Pons (tissue), 1 donor: ENCODE data around the gene RICTOR.

Source experiments
- DNase-seq: peaks from one replicate; pipeline ENCODE4 v3.0.0-alpha.2; 2016; ENCODE audit warnings: low spot score

Gene RICTOR, protein sequence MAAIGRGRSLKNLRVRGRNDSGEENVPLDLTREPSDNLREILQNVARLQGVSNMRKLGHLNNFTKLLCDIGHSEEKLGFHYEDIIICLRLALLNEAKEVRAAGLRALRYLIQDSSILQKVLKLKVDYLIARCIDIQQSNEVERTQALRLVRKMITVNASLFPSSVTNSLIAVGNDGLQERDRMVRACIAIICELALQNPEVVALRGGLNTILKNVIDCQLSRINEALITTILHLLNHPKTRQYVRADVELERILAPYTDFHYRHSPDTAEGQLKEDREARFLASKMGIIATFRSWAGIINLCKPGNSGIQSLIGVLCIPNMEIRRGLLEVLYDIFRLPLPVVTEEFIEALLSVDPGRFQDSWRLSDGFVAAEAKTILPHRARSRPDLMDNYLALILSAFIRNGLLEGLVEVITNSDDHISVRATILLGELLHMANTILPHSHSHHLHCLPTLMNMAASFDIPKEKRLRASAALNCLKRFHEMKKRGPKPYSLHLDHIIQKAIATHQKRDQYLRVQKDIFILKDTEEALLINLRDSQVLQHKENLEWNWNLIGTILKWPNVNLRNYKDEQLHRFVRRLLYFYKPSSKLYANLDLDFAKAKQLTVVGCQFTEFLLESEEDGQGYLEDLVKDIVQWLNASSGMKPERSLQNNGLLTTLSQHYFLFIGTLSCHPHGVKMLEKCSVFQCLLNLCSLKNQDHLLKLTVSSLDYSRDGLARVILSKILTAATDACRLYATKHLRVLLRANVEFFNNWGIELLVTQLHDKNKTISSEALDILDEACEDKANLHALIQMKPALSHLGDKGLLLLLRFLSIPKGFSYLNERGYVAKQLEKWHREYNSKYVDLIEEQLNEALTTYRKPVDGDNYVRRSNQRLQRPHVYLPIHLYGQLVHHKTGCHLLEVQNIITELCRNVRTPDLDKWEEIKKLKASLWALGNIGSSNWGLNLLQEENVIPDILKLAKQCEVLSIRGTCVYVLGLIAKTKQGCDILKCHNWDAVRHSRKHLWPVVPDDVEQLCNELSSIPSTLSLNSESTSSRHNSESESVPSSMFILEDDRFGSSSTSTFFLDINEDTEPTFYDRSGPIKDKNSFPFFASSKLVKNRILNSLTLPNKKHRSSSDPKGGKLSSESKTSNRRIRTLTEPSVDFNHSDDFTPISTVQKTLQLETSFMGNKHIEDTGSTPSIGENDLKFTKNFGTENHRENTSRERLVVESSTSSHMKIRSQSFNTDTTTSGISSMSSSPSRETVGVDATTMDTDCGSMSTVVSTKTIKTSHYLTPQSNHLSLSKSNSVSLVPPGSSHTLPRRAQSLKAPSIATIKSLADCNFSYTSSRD (N-terminal part only)

DNA sequence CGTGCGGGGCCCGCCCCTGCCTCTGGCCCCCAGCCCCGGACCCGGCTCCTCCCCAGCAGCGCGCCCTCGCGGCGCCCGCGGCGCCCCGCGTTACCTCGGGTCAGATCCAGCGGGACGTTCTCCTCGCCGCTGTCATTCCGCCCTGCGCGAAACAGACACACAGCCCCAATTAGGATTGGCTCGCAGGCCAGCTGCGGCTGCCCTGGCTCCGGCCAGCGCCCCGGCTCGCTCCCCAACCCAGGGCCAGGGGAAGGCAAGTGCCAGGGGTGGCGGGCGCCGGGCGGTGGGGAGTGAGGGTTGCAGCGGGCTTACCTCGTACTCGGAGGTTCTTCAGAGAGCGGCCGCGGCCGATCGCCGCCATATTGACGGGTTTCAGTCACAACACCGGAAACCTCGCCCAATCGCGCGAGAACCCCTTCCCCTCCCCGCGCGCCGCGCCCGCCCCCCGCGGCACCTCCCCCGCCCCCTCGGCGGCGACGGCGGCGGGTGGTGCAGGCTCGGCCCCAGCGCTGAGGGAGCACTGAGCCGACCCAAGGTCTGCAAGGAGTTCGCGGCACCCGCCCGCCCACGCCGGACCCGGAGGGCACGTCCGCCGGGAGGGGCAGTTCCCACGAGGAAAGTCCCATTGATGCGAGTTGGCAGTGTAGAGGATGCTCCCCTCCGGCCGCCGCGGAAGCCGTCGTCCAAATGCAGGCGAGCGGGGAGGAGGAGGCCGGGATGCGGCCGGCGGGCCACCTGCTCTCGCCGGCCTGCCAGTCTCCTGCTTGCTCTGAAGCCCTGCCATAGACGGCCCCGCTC lies at the start of gene RICTOR:
RICTOR (minus strand) TSS at position 383 of the 798 bp plus-strand sequence; CDS start at position 361, 22 bp downstream.
- DNase-seq = peak; percentile 90

DNA sequence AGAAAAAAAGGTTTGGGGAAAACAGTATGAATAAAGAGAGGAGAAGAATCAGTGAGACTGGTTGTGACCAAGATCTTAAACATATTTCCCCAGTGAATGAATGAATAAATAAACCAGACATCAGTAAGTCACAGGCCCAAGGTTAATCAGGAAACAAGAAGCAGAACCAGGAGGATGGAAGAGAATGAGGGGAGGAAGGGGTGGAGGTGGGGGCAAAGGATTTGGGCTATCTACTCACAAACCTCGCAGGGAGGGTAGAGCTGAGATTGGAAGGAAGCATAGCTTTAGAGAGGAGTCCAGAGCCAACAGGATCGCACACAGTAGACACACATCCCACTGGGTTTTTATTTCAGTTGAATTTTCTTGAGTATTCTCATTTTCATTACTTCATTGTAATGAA lies 47.7 kb upstream of the RICTOR start:
- no peak for DNase-seq

DNA sequence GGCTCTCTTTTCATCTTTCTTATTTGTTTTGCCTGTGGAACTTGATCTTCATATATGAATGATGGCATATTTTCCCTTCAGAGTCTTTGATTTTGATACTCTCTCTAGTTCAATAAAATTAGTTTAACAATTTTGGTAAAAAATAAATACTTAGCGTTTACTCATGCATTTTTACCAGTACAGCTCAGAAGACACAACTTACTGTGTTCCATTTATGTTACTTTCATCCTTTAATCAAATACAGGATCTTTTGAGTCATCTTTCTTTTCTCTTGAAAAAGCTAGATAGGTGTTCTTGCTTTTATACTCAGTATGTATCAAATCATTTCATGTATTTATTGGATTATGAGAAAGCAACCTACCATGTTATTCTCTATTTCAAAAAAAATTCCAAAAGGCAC lies 47.1 kb upstream of the RICTOR start:
- no peak for DNase-seq

DNA sequence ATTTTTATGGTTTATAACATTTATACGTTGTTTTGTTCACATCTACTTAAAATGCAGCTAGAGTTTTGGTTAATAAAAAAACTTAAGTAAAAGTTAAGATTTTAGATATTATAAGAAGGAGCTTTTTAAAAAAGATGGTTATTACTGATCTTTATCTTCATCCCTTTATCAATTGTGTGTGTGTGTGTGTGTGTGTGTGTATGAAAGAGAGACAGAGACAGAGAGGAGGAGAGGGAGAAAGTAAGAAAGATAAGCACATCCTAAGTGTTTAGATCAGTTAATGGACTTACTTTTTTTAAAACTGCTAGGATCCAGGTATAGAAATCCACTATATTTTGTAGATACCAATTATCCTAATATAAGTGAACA lies 45.8 kb upstream of the RICTOR start:
- no peak for DNase-seq

DNA sequence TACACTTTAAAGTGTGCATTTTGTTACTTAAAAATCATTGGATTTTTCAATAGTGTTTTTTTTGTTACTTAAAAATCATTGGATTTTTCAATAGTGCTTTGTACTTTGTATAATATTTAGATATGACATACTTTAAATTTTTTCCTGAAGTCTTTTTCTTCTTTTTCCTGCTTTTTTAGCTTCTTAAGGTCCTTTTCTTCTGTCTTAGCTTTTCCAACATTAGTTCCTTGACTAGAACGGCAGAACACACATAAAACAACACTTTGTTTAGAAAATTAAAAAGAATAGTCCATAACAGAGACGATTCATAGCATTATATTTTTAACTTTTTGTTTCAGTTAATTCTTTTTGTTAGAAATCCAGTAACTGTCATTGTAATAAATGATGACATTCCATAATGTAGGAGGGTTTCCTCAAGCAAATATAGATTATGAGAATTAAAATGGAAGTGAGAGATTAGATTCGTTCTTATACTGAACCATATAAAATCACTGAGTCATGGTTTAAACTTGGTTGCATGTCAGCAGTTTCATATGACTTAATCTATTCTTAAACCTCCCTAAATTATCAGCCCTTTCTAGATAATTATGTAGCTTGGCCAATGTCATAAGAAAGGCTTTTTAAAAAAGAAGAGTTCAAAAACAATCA lies 45.3 kb upstream of the RICTOR start:
- no peak for DNase-seq

DNA sequence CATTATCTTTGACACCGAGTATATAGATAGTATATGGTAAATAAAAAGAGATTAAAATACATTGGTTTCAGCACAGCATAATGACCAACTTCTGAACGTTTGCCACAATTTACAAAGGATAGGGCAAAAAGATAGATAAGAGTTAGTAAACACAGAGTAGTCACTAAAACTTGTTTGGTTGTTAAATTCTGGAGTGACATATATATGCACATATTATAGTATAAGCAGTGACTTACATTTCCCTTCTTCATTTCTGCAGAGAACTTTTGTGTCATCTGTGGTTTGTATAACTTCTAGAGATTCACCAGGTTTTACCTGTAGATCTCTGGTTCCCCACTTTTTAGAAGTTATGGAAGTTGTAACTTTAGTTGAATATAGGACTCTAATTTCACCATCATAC lies 44.4 kb upstream of the RICTOR start:
- DNase-seq = no peak

DNA sequence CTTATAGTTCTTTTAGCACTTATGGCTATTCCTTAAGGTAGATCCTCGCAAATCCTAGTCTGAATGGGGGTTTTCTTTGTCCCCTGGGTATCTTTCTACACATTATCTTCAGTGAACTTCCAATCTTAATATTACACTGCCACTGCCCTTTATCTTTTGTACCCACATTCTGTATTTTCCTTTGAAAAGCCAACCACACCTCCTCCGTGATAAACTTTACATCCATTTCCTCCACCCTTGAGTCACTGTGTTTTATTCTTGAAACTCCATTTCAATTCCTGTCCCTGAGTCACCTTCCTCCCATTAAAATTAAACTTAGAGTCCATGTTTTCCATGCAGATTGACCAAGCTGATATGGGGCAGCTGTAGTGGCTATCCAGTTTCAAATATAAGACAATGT lies 43.2 kb upstream of the RICTOR start:
- no peak for DNase-seq

DNA sequence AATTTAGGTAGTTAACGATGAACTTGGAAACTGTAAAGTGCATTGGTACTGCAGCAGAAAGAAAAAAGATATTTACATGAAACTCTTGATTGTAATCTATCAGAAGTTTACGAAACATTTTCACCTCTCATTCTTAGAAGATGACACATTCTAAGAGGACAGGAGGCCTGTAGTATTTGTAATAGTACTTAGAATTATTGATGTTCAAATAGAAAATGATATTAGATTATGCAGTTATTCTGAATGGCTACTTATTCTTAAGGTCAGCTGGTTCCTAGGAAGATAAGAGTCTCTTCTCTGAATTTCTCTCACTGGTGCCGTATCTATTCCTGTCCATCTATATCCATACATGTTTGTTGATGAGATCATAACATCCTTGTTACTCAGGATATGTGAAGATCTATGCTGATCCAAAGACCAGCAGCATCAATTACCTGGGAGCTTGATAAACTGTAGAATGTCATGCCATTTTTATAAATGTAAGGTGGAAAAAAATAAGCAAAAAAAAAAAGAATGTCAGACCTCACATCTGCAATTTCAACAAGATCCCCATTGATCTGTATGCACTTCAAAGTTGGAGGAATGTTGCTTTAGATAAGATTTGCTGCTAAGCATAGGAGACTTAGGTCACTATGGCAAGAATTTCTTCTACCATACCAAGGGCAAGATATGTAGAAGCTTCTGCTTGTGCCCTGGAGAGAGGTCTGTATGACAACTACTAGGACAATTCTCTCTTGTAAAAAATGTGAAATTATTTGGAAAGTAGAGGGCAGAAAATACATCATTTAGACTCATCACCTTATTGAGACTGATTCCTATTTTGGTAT lies 42.4 kb upstream of the RICTOR start:
- DNase-seq = no peak

DNA sequence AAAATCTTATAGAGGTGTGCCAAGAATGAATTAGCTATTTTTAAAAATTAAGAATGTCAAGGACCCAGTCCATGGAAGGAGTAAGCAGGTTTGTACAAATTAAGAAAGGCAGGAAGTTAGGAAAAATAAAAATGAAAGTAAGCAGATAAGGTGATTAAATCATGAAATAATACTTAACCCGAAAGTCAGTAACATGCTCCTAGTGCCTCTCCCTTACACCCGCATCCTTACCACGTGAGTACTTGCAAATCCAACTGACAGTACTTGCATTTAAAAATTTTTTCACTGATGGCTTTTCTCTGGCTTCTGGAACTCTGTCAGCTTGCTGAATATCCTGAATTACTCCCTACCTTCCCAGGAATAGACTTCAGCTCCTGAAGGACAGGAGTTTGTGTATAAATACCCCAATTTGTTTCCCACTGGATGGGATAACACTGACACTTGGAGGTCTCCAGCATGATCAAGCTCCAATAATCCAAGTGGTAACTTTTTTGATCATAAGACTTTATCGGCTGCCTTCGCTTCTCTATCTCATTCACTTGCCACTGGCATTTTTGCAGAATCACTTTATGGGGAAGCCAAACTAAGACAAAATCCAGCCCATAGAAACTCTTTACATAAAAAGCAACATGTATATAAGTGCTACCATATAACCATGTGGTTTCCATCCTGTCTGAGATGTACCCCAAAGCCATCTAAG lies 41.6 kb upstream of the RICTOR start:
- no peak for DNase-seq

DNA sequence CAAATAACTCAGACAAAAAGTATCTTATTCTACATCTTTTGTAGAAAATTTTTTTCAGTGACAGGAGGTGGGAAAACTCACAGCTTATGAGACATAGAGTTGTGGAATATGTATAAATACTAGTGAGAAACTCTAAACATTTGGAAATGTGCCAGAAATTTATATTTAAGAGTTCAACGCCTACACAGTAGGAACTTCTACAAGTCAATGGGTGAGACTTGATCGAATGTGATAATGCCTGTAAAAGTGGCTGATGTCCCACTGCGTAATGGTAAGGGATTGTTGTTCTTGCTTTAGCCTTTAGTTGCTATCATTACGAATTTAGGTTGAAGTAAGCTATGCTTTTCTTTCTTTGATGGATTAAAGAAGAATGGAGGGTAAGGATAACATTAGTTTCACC lies 40.0 kb upstream of the RICTOR start:
- no peak for DNase-seq

DNA sequence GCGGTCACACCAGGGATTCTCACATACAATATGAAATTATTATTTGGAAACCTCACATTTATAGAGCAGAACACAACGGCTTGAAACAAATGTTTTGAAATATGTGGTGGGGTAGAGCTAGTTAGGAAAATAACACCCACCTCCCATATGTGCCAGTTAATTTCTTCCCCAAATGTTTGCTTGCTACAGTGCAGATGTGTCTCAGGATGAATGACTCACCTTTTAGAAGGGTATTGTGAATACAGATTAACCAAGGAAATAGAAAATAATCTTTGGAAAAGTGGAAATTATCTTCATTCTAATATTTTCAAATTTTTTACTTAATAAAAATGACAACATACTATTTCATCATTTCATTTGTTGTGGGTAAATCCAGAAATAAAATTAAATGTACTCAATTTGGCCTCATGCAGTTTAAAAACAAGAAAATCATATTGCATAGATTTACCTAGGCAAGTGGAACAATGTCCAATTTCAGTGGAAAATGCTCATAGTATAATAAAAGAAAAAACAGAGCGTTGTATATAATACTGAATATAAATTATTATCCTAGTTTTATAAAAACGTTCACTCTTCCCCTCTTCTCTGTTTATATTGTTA lies 39.3 kb upstream of the RICTOR start:
- no peak for DNase-seq

DNA sequence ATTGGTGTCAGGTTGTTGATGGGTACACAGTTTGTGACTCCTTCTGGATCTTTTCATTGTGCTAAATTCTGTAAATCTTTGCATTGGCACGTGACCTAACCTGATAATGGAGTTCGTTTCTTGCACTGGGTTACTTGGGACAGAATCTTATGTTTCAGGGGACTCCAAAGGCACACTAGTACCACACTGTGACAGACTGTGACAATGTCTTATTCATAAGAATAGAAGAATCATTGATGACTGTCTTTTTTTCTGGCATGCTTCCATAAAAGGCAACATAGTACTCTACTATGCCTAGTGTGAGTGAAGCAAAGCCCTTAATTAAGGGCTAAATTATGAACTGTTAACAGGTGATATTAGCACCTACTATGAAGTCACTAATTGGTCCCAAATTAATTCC lies 35.4 kb upstream of the RICTOR start:
- peak; percentile 96 for DNase-seq

DNA sequence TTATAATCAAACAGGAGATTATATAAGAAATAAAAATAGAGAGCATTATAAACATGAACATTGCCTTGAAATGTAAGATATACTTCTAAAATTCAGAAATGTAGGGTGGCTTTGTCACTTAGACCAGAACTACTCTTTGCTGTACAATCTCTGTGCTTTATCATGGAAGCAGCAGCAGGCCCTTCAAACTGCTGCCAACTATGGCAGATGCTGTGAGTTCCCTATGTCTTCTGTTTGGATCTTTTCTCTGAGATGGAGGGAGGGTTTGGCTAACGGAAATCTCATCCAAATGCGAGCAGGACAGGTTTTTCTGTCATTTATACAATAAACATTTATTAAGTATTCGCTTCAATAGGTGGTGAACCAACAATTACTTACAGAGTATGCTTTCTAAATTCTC lies 34.8 kb upstream of the RICTOR start:
- peak; percentile 74 for DNase-seq

DNA sequence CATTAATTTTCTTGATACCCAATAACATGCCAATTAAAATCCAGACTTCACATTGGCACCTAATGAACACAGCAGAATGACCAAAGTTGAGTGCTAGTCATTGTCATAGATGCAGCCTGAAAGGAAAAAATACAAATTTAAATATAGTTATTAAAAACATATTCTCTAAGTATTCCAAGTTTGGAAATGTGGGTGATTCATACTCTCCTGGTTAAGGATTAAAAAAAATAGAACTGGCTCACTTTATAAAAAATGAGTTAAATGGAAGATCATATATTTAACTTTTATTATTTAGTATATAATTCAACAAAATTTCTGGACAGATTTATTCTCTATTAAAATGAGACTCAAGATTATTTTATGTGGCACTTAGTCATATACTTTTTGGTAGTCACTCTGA lies 33.2 kb upstream of the RICTOR start:
- no peak for DNase-seq

DNA sequence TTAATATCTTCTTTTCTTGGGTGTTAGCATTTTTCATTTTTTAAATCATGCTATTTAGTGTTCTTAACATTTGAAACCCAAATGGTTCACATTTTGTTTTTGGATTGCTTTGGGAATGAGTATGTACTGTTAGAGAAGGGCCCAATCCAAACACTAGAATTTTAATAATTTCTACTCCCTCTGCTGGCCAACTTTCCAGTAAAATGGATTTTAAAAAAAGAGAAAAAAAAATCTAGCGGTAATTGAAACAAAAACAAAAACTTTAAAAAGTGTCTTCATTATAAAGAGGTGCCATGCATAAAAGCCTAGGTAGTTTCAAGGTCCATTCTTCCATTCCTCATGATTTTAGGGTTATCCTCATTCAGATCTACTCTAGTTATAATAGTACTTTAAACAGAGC lies 32.1 kb upstream of the RICTOR start:
- no peak for DNase-seq

DNA sequence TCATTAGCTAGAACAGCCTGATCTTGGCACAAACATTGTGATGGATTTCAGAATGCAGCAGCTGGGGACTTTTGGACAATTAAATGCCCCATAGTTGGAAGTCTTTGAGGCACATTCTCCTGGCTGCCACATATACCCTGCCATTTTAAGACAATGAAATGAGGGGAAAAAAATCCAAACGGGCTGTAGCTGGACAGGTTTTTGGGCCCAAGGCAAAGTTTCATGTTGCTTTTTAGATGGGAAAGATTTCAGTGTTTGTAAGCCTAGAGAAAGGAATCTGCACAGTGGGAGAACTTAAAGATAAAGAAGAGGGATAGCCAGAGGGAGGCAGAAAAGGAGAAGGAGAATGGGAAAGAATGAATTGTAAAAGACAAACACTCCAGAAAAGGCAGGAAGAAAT lies 30.0 kb upstream of the RICTOR start:
- no peak for DNase-seq

DNA sequence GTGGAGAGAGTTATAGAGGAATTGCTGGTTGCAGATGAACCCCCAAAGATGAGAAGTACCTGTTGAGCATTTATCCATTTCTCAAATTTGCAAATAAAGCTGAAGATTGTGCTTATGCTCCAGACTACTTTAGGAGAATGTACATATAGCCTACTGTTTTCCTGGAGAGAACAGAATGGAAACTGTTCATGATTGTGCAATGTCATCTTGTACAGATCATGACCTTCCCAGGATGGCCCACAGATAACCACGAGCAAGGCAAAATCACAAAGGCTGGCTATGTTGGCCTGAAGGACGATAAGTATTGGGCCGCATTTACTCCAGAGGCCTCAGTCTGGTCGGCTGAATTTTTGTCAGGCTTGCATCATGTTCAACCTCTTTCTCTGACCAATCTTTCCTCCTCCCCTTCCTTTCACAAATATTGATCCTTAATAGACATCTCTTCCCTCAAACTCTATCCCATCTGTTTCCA lies 28.5 kb upstream of the RICTOR start:
- no peak for DNase-seq

DNA sequence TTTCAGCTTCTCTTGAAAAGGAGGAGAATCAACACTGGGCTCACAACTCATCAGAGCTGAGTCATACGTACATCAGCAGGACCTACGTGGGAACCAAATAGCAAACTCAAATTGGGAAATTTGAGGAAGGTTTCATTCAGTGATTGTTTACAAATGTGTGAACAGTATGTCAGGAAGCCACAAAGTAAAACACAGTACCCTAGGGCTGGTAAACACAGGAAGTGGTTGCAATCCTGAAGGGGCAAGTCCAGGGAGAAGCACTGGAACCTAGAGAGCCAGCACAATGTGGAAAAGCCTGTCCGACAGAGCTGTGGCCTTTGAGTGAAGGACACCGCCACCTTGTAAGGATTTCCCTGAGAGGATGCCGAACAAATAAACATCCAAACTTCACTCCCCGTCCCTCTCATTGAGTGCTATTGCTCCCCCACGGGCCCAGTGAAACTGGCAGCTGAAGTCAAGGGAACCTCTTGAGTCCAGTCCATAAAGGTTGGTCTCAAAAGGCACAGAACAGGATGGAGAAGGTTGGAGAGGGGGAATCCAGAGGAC lies 26.7 kb upstream of the RICTOR start:
- DNase-seq = no peak
